Activated B cell treated with CpG ODN at 0.5 μM for 24 hours (primary cell): ENCODE measurements around the gene ANKRD27. TPM values are rescaled to one million over a fixed set of nuclear protein-coding genes. Genes with fewer than 3 reads are reported as not detected.
"Not testable (repeated sequence)": the region's sequence is repeated elsewhere in the genome, so short reads cannot be mapped to it uniquely, and the experiment has no call there.

Source experiments
- ATAC-seq: fragments of 200-7000 bp; cut with Tn5 transposase; one replicate; pipeline ENCODE4 v1.10.0; 2021; ENCODE audit warnings: low read depth, mild to moderate bottlenecking, moderate library complexity
- CTCF ChIA-PET: fragments of 350-600 bp; sonication (Branson Sonifier 250); formaldehyde crosslinking; loops from one replicate; lab custom pipeline; 2021; ENCODE audit warnings: antibody characterized with exemption; lab: Charles Lee
- POLR2A ChIA-PET: fragments of 350-600 bp; sonication (Branson Sonifier 250); formaldehyde crosslinking; loops from one replicate; lab custom pipeline; 2021; ENCODE audit warnings: antibody characterized with exemption; lab: Charles Lee
- DNase-seq: peaks from one replicate; pipeline ENCODE4 v3.0.0; 2022
- H3K27ac Mint-ChIP-seq: one replicate; pipeline ENCODE4 v1.8.0; 2020; ENCODE audit warnings: mixed read lengths
- H3K27me3 Mint-ChIP-seq: one replicate; pipeline ENCODE4 v1.8.0; 2021; ENCODE audit warnings: mixed read lengths
- H3K36me3 Mint-ChIP-seq: one replicate; pipeline ENCODE4 v1.8.0; 2021; ENCODE audit warnings: low read depth, mixed read lengths
- H3K4me1 Mint-ChIP-seq: one replicate; pipeline ENCODE4 v1.8.0; 2021; ENCODE audit warnings: mixed read lengths
- H3K4me3 Mint-ChIP-seq: one replicate; pipeline ENCODE4 v1.8.0; 2020; ENCODE audit warnings: mild to moderate bottlenecking, mixed read lengths
- H3K9me3 Mint-ChIP-seq: one replicate; pipeline ENCODE4 v1.8.0; 2020; ENCODE audit warnings: mixed read lengths
- intact Hi-C: fragments of 100-400 bp; cut with micrococcal nuclease; formaldehyde crosslinking; loops from one replicate; pipeline ENCODE4 v1.15.1; 2024
- total RNA-seq: library from RNA; stranded (reverse); gene quantifications from 2 replicates; pipeline ENCODE4 v1.2.3, GENCODE V29; 2022
- TF ChIP-seq, protein P1 (sequence below): fragments of 200-600 bp; IDR thresholded peaks from one replicate; pipeline ENCODE4 v1.8.0; 2022; ENCODE audit warnings: antibody characterized with exemption, mild to moderate bottlenecking

Gene ANKRD27
- total RNA-seq, 1 donor from 2014 or later: 44.7 TPM

GRCh38 chr19:32661318-32661717 is 13.7 kb downstream of the ANKRD27 start:
- Mint-ChIP-seq H3K36me3 (peaks cover 25% of the 10 kb centered on the region), H3K27ac (no peak overlapping the region), H3K4me1 (peaks cover 5% of the 10 kb centered on the region), H3K9me3 (no peaks in the 10 kb centered on the region), H3K27me3 (no peaks in the 10 kb centered on the region), H3K4me3 (no peak overlapping the region)
- DNase-seq: no peak
- ChIA-PET CTCF (no interaction called here), POLR2A (interaction anchor here (0.6 kb wide), 1 partner anchor 34 kb away, joined by 5 read pairs; no protein-coding TSS in a partner anchor)
- no peak for ATAC-seq
- intact Hi-C loops: no loop called here
- TF ChIP-seq, protein P1, sequence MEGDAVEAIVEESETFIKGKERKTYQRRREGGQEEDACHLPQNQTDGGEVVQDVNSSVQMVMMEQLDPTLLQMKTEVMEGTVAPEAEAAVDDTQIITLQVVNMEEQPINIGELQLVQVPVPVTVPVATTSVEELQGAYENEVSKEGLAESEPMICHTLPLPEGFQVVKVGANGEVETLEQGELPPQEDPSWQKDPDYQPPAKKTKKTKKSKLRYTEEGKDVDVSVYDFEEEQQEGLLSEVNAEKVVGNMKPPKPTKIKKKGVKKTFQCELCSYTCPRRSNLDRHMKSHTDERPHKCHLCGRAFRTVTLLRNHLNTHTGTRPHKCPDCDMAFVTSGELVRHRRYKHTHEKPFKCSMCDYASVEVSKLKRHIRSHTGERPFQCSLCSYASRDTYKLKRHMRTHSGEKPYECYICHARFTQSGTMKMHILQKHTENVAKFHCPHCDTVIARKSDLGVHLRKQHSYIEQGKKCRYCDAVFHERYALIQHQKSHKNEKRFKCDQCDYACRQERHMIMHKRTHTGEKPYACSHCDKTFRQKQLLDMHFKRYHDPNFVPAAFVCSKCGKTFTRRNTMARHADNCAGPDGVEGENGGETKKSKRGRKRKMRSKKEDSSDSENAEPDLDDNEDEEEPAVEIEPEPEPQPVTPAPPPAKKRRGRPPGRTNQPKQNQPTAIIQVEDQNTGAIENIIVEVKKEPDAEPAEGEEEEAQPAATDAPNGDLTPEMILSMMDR: no peak

- ATAC-seq (no peak), DNase-seq (no peak)
- no peak overlapping the region for H3K4me3 Mint-ChIP-seq
- ChIA-PET POLR2A (no interaction called here), CTCF (no interaction called here)
- H3K36me3 Mint-ChIP-seq: peaks cover 34% of the 10 kb centered on the region
- no peaks in the 10 kb centered on the region for H3K27me3 Mint-ChIP-seq
- no peak overlapping the region for H3K27ac Mint-ChIP-seq
- H3K9me3 Mint-ChIP-seq: no peaks in the 10 kb centered on the region
- intact Hi-C loops: no loop called here
- TF ChIP-seq, protein P1: no peak
- peaks cover 5% of the 10 kb centered on the region for H3K4me1 Mint-ChIP-seq
Measured at GRCh38 chr19:32658527-32658926, 16.5 kb downstream of the ANKRD27 start.

DNA sequence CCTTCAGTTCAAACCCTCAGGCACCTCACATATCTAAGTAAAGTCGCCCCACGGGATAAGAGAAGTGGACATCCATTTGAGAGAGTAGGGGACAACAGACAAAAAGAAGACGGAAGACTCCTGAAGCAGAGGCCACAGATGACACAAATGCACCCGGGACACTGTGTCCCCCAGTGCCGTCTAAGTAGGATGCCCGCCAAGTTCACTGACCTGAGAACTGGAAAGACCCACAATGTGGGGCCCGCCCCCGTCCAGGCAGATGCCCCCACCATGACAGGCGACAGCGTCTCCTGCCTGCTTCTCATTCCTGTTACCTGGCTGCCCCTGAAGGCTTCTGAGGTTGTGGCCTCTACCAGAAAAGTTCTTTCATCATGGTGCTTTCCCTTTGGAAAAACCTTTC is 16.9 kb downstream of the ANKRD27 start:
- Mint-ChIP-seq H3K9me3 (no peaks in the 10 kb centered on the region), H3K4me3 (no peak overlapping the region), H3K27ac (no peak overlapping the region), H3K36me3 (peaks cover 37% of the 10 kb centered on the region), H3K27me3 (no peaks in the 10 kb centered on the region), H3K4me1 (peaks cover 7% of the 10 kb centered on the region)
- intact Hi-C loops: no loop called here
- CTCF ChIA-PET: no interaction called here
- ATAC-seq: no peak
- DNase-seq: no peak
- POLR2A ChIA-PET: no interaction called here
- TF ChIP-seq, protein P1: no peak

- H3K4me1 Mint-ChIP-seq, intact Hi-C loops, CTCF ChIA-PET, POLR2A ChIA-PET, DNase-seq, ATAC-seq, H3K27me3 Mint-ChIP-seq, H3K27ac Mint-ChIP-seq, H3K9me3 Mint-ChIP-seq, H3K4me3 Mint-ChIP-seq: not testable (repeated sequence)
- H3K36me3 Mint-ChIP-seq: peaks cover 44% of the 10 kb centered on the region
Measured at GRCh38 chr19:32656379-32656778, 18.6 kb downstream of the ANKRD27 start.

- DNase-seq: no peak
- POLR2A ChIA-PET: no interaction called here
- no peak for ATAC-seq
Measured at GRCh38 chr19:32653599-32653915, 21.4 kb downstream of the ANKRD27 start.

More at GRCh38 chr19:32653599-32653915, 21.4 kb downstream of the ANKRD27 start:
- Mint-ChIP-seq H3K4me1 (peaks cover 2% of the 10 kb centered on the region), H3K36me3 (peaks cover 52% of the 10 kb centered on the region), H3K9me3 (no peaks in the 10 kb centered on the region), H3K27me3 (no peaks in the 10 kb centered on the region), H3K4me3 (no peak overlapping the region), H3K27ac (no peak overlapping the region)
- TF ChIP-seq, protein P1: no peak
- CTCF ChIA-PET: no interaction called here
- intact Hi-C loops: no loop called here
